ENCODE results near the gene THBS4.
"Not testable (repeated sequence)": the region's sequence is repeated elsewhere in the genome, so short reads cannot be mapped to it uniquely, and the experiment has no call there.

Gene THBS4

GRCh38 chr5:80097451-80097850 is 62.3 kb downstream of the THBS4 start:
- no peak overlapping the region for H3K27ac ChIP-seq
- no peak for TF ChIP-seq CTCF (conservative IDR thresholded peaks at IDR 0.05; ENCODE audit: low read depth)
- DNase-seq (ENCODE audit: low spot score), result no peak
- POLR2A ChIA-PET (ENCODE audit: low non-redundant PET), result no interaction called here
- CTCF ChIA-PET, result interaction anchor here (0.7 to 3.9 kb wide), 3 partner anchors 14 to 1076 kb away, joined by 3 to 19 read pairs (median 7); no protein-coding TSS in a partner anchor

- no peak for DNase-seq (ENCODE audit: low spot score)
- POLR2A ChIA-PET (ENCODE audit: low non-redundant PET), result no interaction called here
- TF ChIP-seq CTCF (conservative IDR thresholded peaks at IDR 0.05; ENCODE audit: low read depth), result no peak
- CTCF ChIA-PET, result interaction anchor here (0.6 to 1.5 kb wide), 3 partner anchors 10 to 226 kb away, joined by 3 to 6 read pairs (median 5); no protein-coding TSS in a partner anchor
- H3K27ac ChIP-seq, result no peak overlapping the region
These were observed 66.8 kb downstream of the THBS4 start for GRCh38 chr5:80101993-80102392.

- POLR2A ChIA-PET (ENCODE audit: low non-redundant PET), result no interaction called here
- DNase-seq (ENCODE audit: low spot score), result no peak
- H3K27ac ChIP-seq, result no peak overlapping the region
- CTCF ChIA-PET, result interaction anchor here (0.8 to 1.7 kb wide), 3 partner anchors 12 to 204 kb away, joined by 4 to 11 read pairs (median 10); no protein-coding TSS in a partner anchor
- no peak for TF ChIP-seq CTCF (conservative IDR thresholded peaks at IDR 0.05; ENCODE audit: low read depth)
These were observed 68.2 kb downstream of the THBS4 start for GRCh38 chr5:80103371-80103770.

GRCh38 chr5:80105698-80106439 is 70.7 kb downstream of the THBS4 start:
- no peak for TF ChIP-seq CTCF (conservative IDR thresholded peaks at IDR 0.05; ENCODE audit: low read depth)
- H3K27ac ChIP-seq, result no peak overlapping the region
- CTCF ChIA-PET, result interaction anchor here (0.6 kb wide), 2 partner anchors 155 to 248 kb away, joined by 3 to 4 read pairs; no protein-coding TSS in a partner anchor
- no peak for DNase-seq (ENCODE audit: low spot score)
- POLR2A ChIA-PET (ENCODE audit: low non-redundant PET), result no interaction called here

- ChIA-PET CTCF (no interaction called here), POLR2A (ENCODE audit: low non-redundant PET) (no interaction called here)
- no peak for DNase-seq (ENCODE audit: low spot score)
- no peak for TF ChIP-seq CTCF (conservative IDR thresholded peaks at IDR 0.05; ENCODE audit: low read depth)
- no peak overlapping the region for H3K27ac ChIP-seq
These were observed 71.8 kb downstream of the THBS4 start for GRCh38 chr5:80106916-80107315.

- H3K27ac ChIP-seq, result no peak overlapping the region
- ChIA-PET POLR2A (ENCODE audit: low non-redundant PET) (no interaction called here), CTCF (interaction anchor here (0.8 to 1.3 kb wide), 3 partner anchors 26 to 1113 kb away, joined by 3 to 6 read pairs (median 5); no protein-coding TSS in a partner anchor)
- DNase-seq (ENCODE audit: low spot score), result no peak
- TF ChIP-seq CTCF (conservative IDR thresholded peaks at IDR 0.05; ENCODE audit: low read depth), result no peak
These were observed 74.7 kb downstream of the THBS4 start for GRCh38 chr5:80109646-80110478.

- CTCF ChIA-PET, result interaction anchor here (0.7 kb wide), 2 partner anchors 145 to 1903 kb away, joined by 3 read pairs; no protein-coding TSS in a partner anchor
- POLR2A ChIA-PET (ENCODE audit: low non-redundant PET); H3K27ac ChIP-seq; DNase-seq (ENCODE audit: low spot score): not testable (repeated sequence)
These were observed 76.3 kb downstream of the THBS4 start for GRCh38 chr5:80111376-80111990.

Data from RWPE1 (cell line).